SU-DHL-6 (cell line): ENCODE data around the gene FSTL4.

Experiments used
- EZH2phosphoT487 ChIP-seq: fragments of 200-600 bp; sonication (generic), shearing (Covaris generic); conservative IDR thresholded peaks from 2 replicates; pipeline ENCODE4 v1.6.1; 2018; ENCODE audit warnings: mild to moderate bottlenecking, antibody characterized with exemption, low read length, moderate library complexity, mixed read lengths
- TF ChIP-seq, protein P1 (sequence below): fragments of 200-600 bp; sonication (generic); IDR thresholded peaks from one replicate; pipeline ENCODE4 v1.5.1; 2017; ENCODE audit warnings: antibody characterized with exemption, mild to moderate bottlenecking, low read length, moderate library complexity; ENCODE audit not compliant: insufficient read depth, poor library complexity, severe bottlenecking

GRCh38 chr5:133322743-133323142, 289.6 kb downstream of the FSTL4 start:
- TF ChIP-seq, protein P1, sequence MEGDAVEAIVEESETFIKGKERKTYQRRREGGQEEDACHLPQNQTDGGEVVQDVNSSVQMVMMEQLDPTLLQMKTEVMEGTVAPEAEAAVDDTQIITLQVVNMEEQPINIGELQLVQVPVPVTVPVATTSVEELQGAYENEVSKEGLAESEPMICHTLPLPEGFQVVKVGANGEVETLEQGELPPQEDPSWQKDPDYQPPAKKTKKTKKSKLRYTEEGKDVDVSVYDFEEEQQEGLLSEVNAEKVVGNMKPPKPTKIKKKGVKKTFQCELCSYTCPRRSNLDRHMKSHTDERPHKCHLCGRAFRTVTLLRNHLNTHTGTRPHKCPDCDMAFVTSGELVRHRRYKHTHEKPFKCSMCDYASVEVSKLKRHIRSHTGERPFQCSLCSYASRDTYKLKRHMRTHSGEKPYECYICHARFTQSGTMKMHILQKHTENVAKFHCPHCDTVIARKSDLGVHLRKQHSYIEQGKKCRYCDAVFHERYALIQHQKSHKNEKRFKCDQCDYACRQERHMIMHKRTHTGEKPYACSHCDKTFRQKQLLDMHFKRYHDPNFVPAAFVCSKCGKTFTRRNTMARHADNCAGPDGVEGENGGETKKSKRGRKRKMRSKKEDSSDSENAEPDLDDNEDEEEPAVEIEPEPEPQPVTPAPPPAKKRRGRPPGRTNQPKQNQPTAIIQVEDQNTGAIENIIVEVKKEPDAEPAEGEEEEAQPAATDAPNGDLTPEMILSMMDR = no peak
- no peak for TF ChIP-seq EZH2phosphoT487
